Measurements from ENCODE around the gene LAYN. TPM values are rescaled to one million over a fixed set of nuclear protein-coding genes. Genes with fewer than 3 reads are reported as not detected.

The LAYN gene
- total RNA-seq, 4 donors from 2014 or later, result 5.6 to 19.7 (median 10.3) TPM

GRCh38 chr11:111561306-111561705 lies 20.8 kb downstream of the LAYN start:
- no peak overlapping the region for H3K27ac ChIP-seq
- no peak overlapping the region for H3K4me3 ChIP-seq
- intact Hi-C loops (cut with DNase I; ENCODE audit: low total_unique reads), result loop anchor here (10.0 kb wide), 1 partner anchor 283 kb away; no protein-coding TSS in a partner anchor
- in situ Hi-C loops (cut with MboI; ENCODE audit: low pct_ligation_motif_present in 1 of 4, low pct_unique_long_range_greater_than_20kb in 1 of 4, low sequenced_read_pairs in 3 of 4), result no loop called here
- H3K27me3 ChIP-seq, result no peaks in the 10 kb centered on the region
- DNase-seq, result no peak
- no peaks in the 10 kb centered on the region for H3K36me3 ChIP-seq
- H3K4me1 ChIP-seq, result peaks cover 0 to 3% (median 1%) of the 10 kb centered on the region in 4 donors
- 67 to 81% methylated on average over 3 of the region's 3 CpGs for WGBS, 2 donors (ENCODE audit: low coverage in 1 of 2)
- H3K9me3 ChIP-seq, result no peaks in the 10 kb centered on the region
- TF ChIP-seq POLR2AphosphoS5 (IDR thresholded peaks at IDR 0.05) (no peak), EP300 (IDR thresholded peaks at IDR 0.05; ENCODE audit: low read depth) (no peak), CTCF (IDR thresholded peaks at IDR 0.05) (no peak), POLR2A (IDR thresholded peaks at IDR 0.05) (no peak)

GRCh38 chr11:111561791-111562325 lies 21.3 kb downstream of the LAYN start:
- Histone ChIP-seq H3K36me3 (no peaks in the 10 kb centered on the region), H3K4me1 (peaks cover 0 to 3% (median 1%) of the 10 kb centered on the region in 4 donors), H3K27me3 (no peaks in the 10 kb centered on the region), H3K9me3 (no peaks in the 10 kb centered on the region), H3K4me3 (no peak overlapping the region), H3K27ac (no peak overlapping the region)
- no peak for DNase-seq
- TF ChIP-seq CTCF (IDR thresholded peaks at IDR 0.05), result no peak
- TF ChIP-seq EP300 (IDR thresholded peaks at IDR 0.05; ENCODE audit: low read depth), result no peak
- TF ChIP-seq POLR2AphosphoS5 (IDR thresholded peaks at IDR 0.05), result no peak
- no peak for TF ChIP-seq POLR2A (IDR thresholded peaks at IDR 0.05)
- intact Hi-C loops (cut with DNase I; ENCODE audit: low total_unique reads) (loop anchor here (10.0 kb wide), 1 partner anchor 283 kb away; no protein-coding TSS in a partner anchor), in situ Hi-C loops (cut with MboI; ENCODE audit: low pct_ligation_motif_present in 1 of 4, low pct_unique_long_range_greater_than_20kb in 1 of 4, low sequenced_read_pairs in 3 of 4) (no loop called here)
- 61% methylated on average over 3 of the region's 3 CpGs; no CpG with 5 or more reads in 1 of the 2 donors for WGBS, 2 donors (ENCODE audit: low coverage in 1 of 2)

- in situ Hi-C loops (cut with MboI; ENCODE audit: low pct_ligation_motif_present in 1 of 4, low pct_unique_long_range_greater_than_20kb in 1 of 4, low sequenced_read_pairs in 3 of 4) (no loop called here), intact Hi-C loops (cut with DNase I; ENCODE audit: low total_unique reads) (loop anchor here (10.0 kb wide), 1 partner anchor 282 kb away; no protein-coding TSS in a partner anchor)
- H3K4me1 ChIP-seq, result no peaks in the 10 kb centered on the region
- H3K27ac ChIP-seq, result no peak overlapping the region
- H3K36me3 ChIP-seq, result no peaks in the 10 kb centered on the region
- no peaks in the 10 kb centered on the region for H3K9me3 ChIP-seq
- H3K27me3 ChIP-seq, result no peaks in the 10 kb centered on the region
- TF ChIP-seq POLR2A (IDR thresholded peaks at IDR 0.05) (no peak), CTCF (IDR thresholded peaks at IDR 0.05) (no peak), EP300 (IDR thresholded peaks at IDR 0.05; ENCODE audit: low read depth) (no peak), POLR2AphosphoS5 (IDR thresholded peaks at IDR 0.05) (no peak)
- DNase-seq, result no peak
- H3K4me3 ChIP-seq, result no peak overlapping the region
- WGBS, 2 donors (ENCODE audit: low coverage in 1 of 2), result 84 to 95% methylated on average over 6 to 10 of the region's 10 CpGs
These were observed 22.3 kb downstream of the LAYN start for GRCh38 chr11:111562692-111563389.

GRCh38 chr11:111565114-111565720 lies 24.7 kb downstream of the LAYN start:
- WGBS, 2 donors (ENCODE audit: low coverage in 1 of 2), result 68 to 100% methylated on average over 1 to 4 of the region's 4 CpGs
- in situ Hi-C loops (cut with MboI; ENCODE audit: low pct_ligation_motif_present in 1 of 4, low pct_unique_long_range_greater_than_20kb in 1 of 4, low sequenced_read_pairs in 3 of 4), result loop anchor here in 1 of 4 donors (5.0 kb wide), 1 partner anchor 277 kb away; no protein-coding TSS in a partner anchor
- intact Hi-C loops (cut with DNase I; ENCODE audit: low total_unique reads), result loop anchor here (10.0 kb wide), 1 partner anchor 280 kb away; no protein-coding TSS in a partner anchor

More at GRCh38 chr11:111565114-111565720, 24.7 kb downstream of the LAYN start:
- H3K27me3 ChIP-seq, result no peaks in the 10 kb centered on the region
- H3K36me3 ChIP-seq, result no peaks in the 10 kb centered on the region
- no peaks in the 10 kb centered on the region for H3K9me3 ChIP-seq
- peak; percentile 68 for DNase-seq
- H3K4me3 ChIP-seq, result no peak overlapping the region
- H3K27ac ChIP-seq, result no peak overlapping the region
- H3K4me1 ChIP-seq, result no peaks in the 10 kb centered on the region
- TF ChIP-seq EP300 (IDR thresholded peaks at IDR 0.05; ENCODE audit: low read depth) (no peak), CTCF (IDR thresholded peaks at IDR 0.05) (peak; percentile 79 to 93 (median 92))
